Activated T-helper 17 cell treated with anti-CD3 and anti-CD28 coated beads, Interleukin-2, amount 50 U/mL, for 72 hours (primary cell): ENCODE measurements around the gene MID2. TPM values are rescaled to one million over a fixed set of nuclear protein-coding genes. Genes with fewer than 3 reads are reported as not detected.
"Not testable (repeated sequence)": the region's sequence is repeated elsewhere in the genome, so short reads cannot be mapped to it uniquely, and the experiment has no call there.

Source experiments
- ATAC-seq: fragments of 150-1000 bp; cut with Tn5 transposase; replicated peaks from 2 replicates; pipeline ENCODE4 v1.10.0; 2021; ENCODE audit warnings: mild to moderate bottlenecking, moderate library complexity
- H3K27ac Mint-ChIP-seq: one replicate; pipeline ENCODE4 v1.8.0; 2022; ENCODE audit warnings: mixed read lengths
- H3K27me3 Mint-ChIP-seq: one replicate; pipeline ENCODE4 v1.8.0; 2022; ENCODE audit warnings: mixed read lengths
- H3K36me3 Mint-ChIP-seq: one replicate; pipeline ENCODE4 v1.8.0; 2022; ENCODE audit warnings: low read depth, mild to moderate bottlenecking, mixed read lengths
- H3K4me1 Mint-ChIP-seq: one replicate; pipeline ENCODE4 v1.8.0; 2022; ENCODE audit warnings: mixed read lengths
- H3K4me3 Mint-ChIP-seq: one replicate; pipeline ENCODE4 v1.8.0; 2022; ENCODE audit warnings: mild to moderate bottlenecking, mixed read lengths
- H3K9me3 Mint-ChIP-seq: one replicate; pipeline ENCODE4 v1.8.0; 2022; ENCODE audit warnings: mixed read lengths
- total RNA-seq, 2 donors: library from RNA; stranded (reverse); gene quantifications; one replicate each; pipeline ENCODE4 v1.2.3, GENCODE V29; 2022

The MID2 gene
- total RNA-seq: 1 to 10 TPM; 4.2 to 7.1 TPM

GRCh38 chrX:107825698-107826237, at the start of gene MID2:
Gene MID2 (plus strand): TSS chrX:107825866. CDS start chrX:107826427, 561 bp downstream.
- no peaks in the 10 kb centered on the region for H3K27me3 Mint-ChIP-seq
- H3K9me3 Mint-ChIP-seq: no peaks in the 10 kb centered on the region
- H3K4me3 Mint-ChIP-seq: peak within 1 kb of the TSS; percentile 83
- no peaks in the 10 kb centered on the region for H3K36me3 Mint-ChIP-seq
- H3K27ac Mint-ChIP-seq: peak within 1 kb of the TSS; percentile 85
- ATAC-seq: peak; percentile 72
- peaks cover 23% of the 10 kb centered on the region for H3K4me1 Mint-ChIP-seq

GRCh38 chrX:107776649-107777535, 48.8 kb upstream of the MID2 start:
- peaks cover 13% of the 10 kb centered on the region for H3K4me1 Mint-ChIP-seq
- H3K36me3 Mint-ChIP-seq: no peaks in the 10 kb centered on the region
- peak overlapping the region; percentile 96 for H3K27ac Mint-ChIP-seq
- no peaks in the 10 kb centered on the region for H3K9me3 Mint-ChIP-seq
- ATAC-seq: peak; percentile 80
- peak overlapping the region; percentile 97 for H3K4me3 Mint-ChIP-seq
- H3K27me3 Mint-ChIP-seq: no peaks in the 10 kb centered on the region

GRCh38 chrX:107777536-107777832, 48.2 kb upstream of the MID2 start, which contains the start of gene NCBP2L:
Gene NCBP2L (plus strand): TSS chrX:107777733. CDS start chrX:107794221, 16,488 bp downstream.
- Mint-ChIP-seq H3K36me3 (no peaks in the 10 kb centered on the region), H3K9me3 (no peaks in the 10 kb centered on the region), H3K27me3 (no peaks in the 10 kb centered on the region), H3K4me1 (peaks cover 13% of the 10 kb centered on the region), H3K27ac (peak within 1 kb of the TSS; percentile 96), H3K4me3 (peak within 1 kb of the TSS; percentile 97)
- no peak for ATAC-seq

GRCh38 chrX:107780525-107780924, 45.1 kb upstream of the MID2 start:
- no peaks in the 10 kb centered on the region for H3K36me3 Mint-ChIP-seq
- H3K4me1 Mint-ChIP-seq: peaks cover 13% of the 10 kb centered on the region
- no peak for ATAC-seq

GRCh38 chrX:107787827-107788226, 37.8 kb upstream of the MID2 start:
- ATAC-seq: no peak
- Mint-ChIP-seq H3K4me1 (no peaks in the 10 kb centered on the region), H3K4me3 (no peak overlapping the region)

More at GRCh38 chrX:107780525-107780924, 45.1 kb upstream of the MID2 start:
- Mint-ChIP-seq H3K27ac (no peak overlapping the region), H3K9me3 (no peaks in the 10 kb centered on the region), H3K4me3 (no peak overlapping the region), H3K27me3 (peaks cover 3% of the 10 kb centered on the region)

GRCh38 chrX:107804427-107804826, 21.2 kb upstream of the MID2 start:
- ATAC-seq: no peak
- Mint-ChIP-seq H3K27ac (no peak overlapping the region), H3K27me3 (peaks cover 5% of the 10 kb centered on the region), H3K4me1 (no peaks in the 10 kb centered on the region), H3K9me3 (no peaks in the 10 kb centered on the region), H3K4me3 (no peak overlapping the region), H3K36me3 (no peaks in the 10 kb centered on the region)

More at GRCh38 chrX:107787827-107788226, 37.8 kb upstream of the MID2 start:
- Mint-ChIP-seq H3K27ac (no peak overlapping the region), H3K27me3 (peaks cover 6% of the 10 kb centered on the region), H3K36me3 (no peaks in the 10 kb centered on the region), H3K9me3 (no peaks in the 10 kb centered on the region)

- H3K27me3 Mint-ChIP-seq: peaks cover 4% of the 10 kb centered on the region
- H3K4me1 Mint-ChIP-seq: no peaks in the 10 kb centered on the region
- H3K4me3 Mint-ChIP-seq: no peak overlapping the region
- ATAC-seq: no peak
- H3K36me3 Mint-ChIP-seq: no peaks in the 10 kb centered on the region
- H3K27ac Mint-ChIP-seq: no peak overlapping the region
- H3K9me3 Mint-ChIP-seq: no peaks in the 10 kb centered on the region
Observed at GRCh38 chrX:107805179-107805578, 20.5 kb upstream of the MID2 start.

- H3K4me3 Mint-ChIP-seq, H3K4me1 Mint-ChIP-seq, H3K27ac Mint-ChIP-seq, H3K36me3 Mint-ChIP-seq, ATAC-seq, H3K9me3 Mint-ChIP-seq: not testable (repeated sequence)
- peaks cover 12% of the 10 kb centered on the region for H3K27me3 Mint-ChIP-seq
Observed at GRCh38 chrX:107810053-107810452, 15.6 kb upstream of the MID2 start.

- Mint-ChIP-seq H3K36me3 (no peaks in the 10 kb centered on the region), H3K4me3 (no peak overlapping the region)
Observed at GRCh38 chrX:107818900-107819521, 6.7 kb upstream of the MID2 start.

GRCh38 chrX:107823042-107823441, 2.6 kb upstream of the MID2 start:
- Mint-ChIP-seq H3K9me3 (no peaks in the 10 kb centered on the region), H3K4me1 (peaks cover 22% of the 10 kb centered on the region), H3K27ac (no peak overlapping the region), H3K27me3 (no peaks in the 10 kb centered on the region), H3K36me3 (no peaks in the 10 kb centered on the region), H3K4me3 (peak overlapping the region; percentile 19)
- no peak for ATAC-seq

More at GRCh38 chrX:107818900-107819521, 6.7 kb upstream of the MID2 start:
- Mint-ChIP-seq H3K4me1 (peaks cover 5% of the 10 kb centered on the region), H3K27ac (no peak overlapping the region), H3K27me3 (no peaks in the 10 kb centered on the region), H3K9me3 (no peaks in the 10 kb centered on the region)
- ATAC-seq: no peak

GRCh38 chrX:107823456-107823855, 2.2 kb upstream of the MID2 start:
- Mint-ChIP-seq H3K27me3 (no peaks in the 10 kb centered on the region), H3K27ac (no peak overlapping the region), H3K4me1 (peaks cover 23% of the 10 kb centered on the region), H3K4me3 (peak overlapping the region; percentile 19), H3K9me3 (no peaks in the 10 kb centered on the region), H3K36me3 (no peaks in the 10 kb centered on the region)
- ATAC-seq: no peak

GRCh38 chrX:107826238-107827029, 768 bp downstream of the MID2 start:
- Mint-ChIP-seq H3K27ac (peak overlapping the region; percentile 85), H3K9me3 (no peaks in the 10 kb centered on the region), H3K4me1 (peaks cover 23% of the 10 kb centered on the region), H3K27me3 (no peaks in the 10 kb centered on the region), H3K4me3 (peak overlapping the region; percentile 83), H3K36me3 (no peaks in the 10 kb centered on the region)
- ATAC-seq: peak; percentile 50

- peak overlapping the region; percentile 83 for H3K4me3 Mint-ChIP-seq
- ATAC-seq: no peak
- H3K36me3 Mint-ChIP-seq: no peaks in the 10 kb centered on the region
- H3K27ac Mint-ChIP-seq: peak overlapping the region; percentile 78
- H3K27me3 Mint-ChIP-seq: no peaks in the 10 kb centered on the region
- peaks cover 23% of the 10 kb centered on the region for H3K4me1 Mint-ChIP-seq
- no peaks in the 10 kb centered on the region for H3K9me3 Mint-ChIP-seq
Observed at GRCh38 chrX:107827030-107827831, 1.6 kb downstream of the MID2 start.
